Stimulated activated CD4-positive, alpha-beta T cell treated with anti-CD3 and anti-CD28 coated beads, Interleukin-1b, Interleukin-23, amount 100 ng/mL, for 24 hours (primary cell): Measurements from ENCODE around the gene BMP7.

Source experiments
- DNase-seq, 4 experiments: peaks; one replicate each; pipeline ENCODE4 v3.0.0-alpha.2; 2020; ENCODE audit warnings: low read depth in 4 of 4, low spot score in 1 of 4

The BMP7 gene

GRCh38 chr20:57266291-57267157, at the start of gene BMP7:
Gene BMP7 (minus strand): TSS chr20:57266641. CDS start chr20:57266122, 519 bp downstream.
- DNase-seq: no peak

GRCh38 chr20:57315976-57316480, 49.6 kb upstream of the BMP7 start:
- no peak for DNase-seq

- DNase-seq: no peak
Observed at GRCh38 chr20:57315083-57315975, 48.9 kb upstream of the BMP7 start.

GRCh38 chr20:57313951-57314350, 47.5 kb upstream of the BMP7 start:
- no peak for DNase-seq

GRCh38 chr20:57313230-57313629, 46.8 kb upstream of the BMP7 start:
- no peak for DNase-seq

- no peak for DNase-seq
Observed at GRCh38 chr20:57312138-57312537, 45.7 kb upstream of the BMP7 start.

GRCh38 chr20:57310821-57311514, 44.5 kb upstream of the BMP7 start:
- DNase-seq: no peak

GRCh38 chr20:57309544-57310115, 43.2 kb upstream of the BMP7 start:
- no peak for DNase-seq

GRCh38 chr20:57308451-57309271, 42.2 kb upstream of the BMP7 start:
- DNase-seq: no peak

- no peak for DNase-seq
Observed at GRCh38 chr20:57306747-57307146, 40.3 kb upstream of the BMP7 start.

- DNase-seq: no peak
Observed at GRCh38 chr20:57301026-57301425, 34.6 kb upstream of the BMP7 start.

- DNase-seq: no peak
Observed at GRCh38 chr20:57298457-57298856, 32.0 kb upstream of the BMP7 start.

- no peak for DNase-seq
Observed at GRCh38 chr20:57294550-57294949, 28.1 kb upstream of the BMP7 start.

- DNase-seq: no peak
Observed at GRCh38 chr20:57293995-57294394, 27.6 kb upstream of the BMP7 start.

GRCh38 chr20:57292611-57293010, 26.2 kb upstream of the BMP7 start:
- DNase-seq: no peak

GRCh38 chr20:57291694-57292093, 25.3 kb upstream of the BMP7 start:
- no peak for DNase-seq

- DNase-seq: no peak
Observed at GRCh38 chr20:57291003-57291402, 24.6 kb upstream of the BMP7 start.

- no peak for DNase-seq
Observed at GRCh38 chr20:57290178-57290484, 23.7 kb upstream of the BMP7 start.

GRCh38 chr20:57289391-57290177, 23.1 kb upstream of the BMP7 start:
- no peak for DNase-seq
